AG09319 (cell line): Measurements from ENCODE around the gene PITPNM3.
A peak's percentile ranks its signal among the peaks of the same experiment; 100 is the strongest.

ENCODE experiments used
- DNase-seq: peaks from one replicate; pipeline ENCODE4 v3.0.0-alpha.2; 2010; ENCODE audit warnings: low read depth; ENCODE audit errors: extremely low read depth
- CTCF ChIP-seq: IDR thresholded peaks from 2 replicates; pipeline ENCODE4 v1.5.1; 2011; ENCODE audit warnings: low read depth, mild to moderate bottlenecking, inconsistent platforms, low read length, moderate library complexity

Gene PITPNM3

GRCh38 chr17:6422654-6423241 is 133.6 kb downstream of the PITPNM3 start:
- no peak for TF ChIP-seq CTCF
- DNase-seq = no peak

- TF ChIP-seq CTCF = peak; percentile 87
- DNase-seq = peak; percentile 22
Measured at GRCh38 chr17:6421700-6422604, 134.4 kb downstream of the PITPNM3 start.

- DNase-seq = no peak
- peak; percentile 37 for TF ChIP-seq CTCF
Measured at GRCh38 chr17:6420173-6420641, 136.1 kb downstream of the PITPNM3 start.

- no peak for TF ChIP-seq CTCF
- DNase-seq = no peak
Measured at GRCh38 chr17:6415616-6416015, 140.7 kb downstream of the PITPNM3 start.

GRCh38 chr17:6413065-6413464 is 143.3 kb downstream of the PITPNM3 start:
- TF ChIP-seq CTCF = peak; percentile 36
- no peak for DNase-seq

GRCh38 chr17:6408735-6409134 is 147.6 kb downstream of the PITPNM3 start:
- no peak for DNase-seq
- TF ChIP-seq CTCF = no peak

GRCh38 chr17:6408276-6408675 is 148.1 kb downstream of the PITPNM3 start:
- no peak for TF ChIP-seq CTCF
- no peak for DNase-seq
